ENCODE data around the gene VWA5A. TPM values are rescaled to one million over a fixed set of nuclear protein-coding genes. Genes with fewer than 3 reads are reported as not detected.

The VWA5A gene
- total RNA-seq, 1 experiment from 2014 or later = 3.1 TPM

DNA sequence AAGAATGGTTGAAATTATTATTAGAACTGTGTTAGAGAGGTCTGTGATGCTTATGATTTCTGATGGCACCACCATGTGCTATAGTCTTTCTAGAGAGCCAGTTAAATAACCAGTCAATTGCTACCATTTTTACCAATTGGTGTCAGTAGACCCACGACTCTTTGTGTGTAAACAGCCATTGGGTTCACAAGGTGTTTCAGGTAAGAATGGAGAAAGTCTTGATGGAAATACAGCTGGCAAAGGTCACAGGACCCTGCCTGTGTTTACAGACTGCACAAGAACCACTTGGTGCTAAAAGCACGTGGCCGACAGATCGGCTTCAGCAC lies 43.7 kb upstream of the VWA5A start:
- in situ Hi-C loops (cut with HindIII; ENCODE audit: low pct_unique_long_range_greater_than_20kb, low sequenced_read_pairs) = no loop called here
- POLR2A ChIA-PET = interaction anchor here (0.6 kb wide), 1 partner anchor 602 kb away, joined by 15 read pairs; the partner anchor contains the start of gene SPA17

DNA sequence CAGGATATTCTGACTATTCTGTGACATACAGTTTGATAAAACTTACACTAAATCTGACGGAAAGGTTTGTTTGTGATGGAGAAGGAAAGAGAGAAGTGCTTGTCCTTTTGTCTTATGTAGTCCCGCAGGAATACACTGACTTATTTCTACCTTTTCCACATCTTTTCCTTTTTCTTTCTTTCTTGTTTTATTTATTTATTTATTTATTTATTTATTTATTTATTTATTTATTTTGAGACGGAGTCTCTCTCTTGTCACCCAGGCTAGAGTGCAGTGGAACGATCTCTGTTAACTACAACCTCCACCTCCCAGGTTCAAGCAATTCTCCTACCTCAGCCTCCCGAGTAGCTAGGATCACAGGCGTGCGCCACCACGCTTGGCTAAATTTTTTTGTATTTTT lies 43.1 kb upstream of the VWA5A start:
- CTCF ChIA-PET = no interaction called here
- in situ Hi-C loops (cut with HindIII; ENCODE audit: low pct_unique_long_range_greater_than_20kb, low sequenced_read_pairs) = no loop called here

More for the DNA sequence above, 43.7 kb upstream of the VWA5A start:
- Histone ChIP-seq H3K27ac (ENCODE audit: low read length) (no peak overlapping the region), H3K4me3 (ENCODE audit: low read depth in 2 of 2, low read length in 2 of 2) (peak overlapping the region in 1 of 2 experiments; percentile 7; a peak in 1 of 4 replicates), H3K27me3 (ENCODE audit: control insufficient read depth, insufficient read depth, low read length) (peaks cover 7% of the 10 kb centered on the region), H3K9me3 (ENCODE audit: control insufficient read depth, insufficient read depth, low read depth, low read length) (no peaks in the 10 kb centered on the region), H3K36me3 (ENCODE audit: control insufficient read depth, insufficient read depth, low read length) (no peaks in the 10 kb centered on the region), H3K4me1 (ENCODE audit: control insufficient read depth, insufficient read depth, low read length) (no peaks in the 10 kb centered on the region)
- CTCF ChIA-PET = interaction anchor here (0.5 to 1.6 kb wide), 4 partner anchors 49 to 347 kb away, joined by 3 to 4 read pairs (median 3); no protein-coding TSS in a partner anchor
- intact Hi-C loops (cut with micrococcal nuclease; ENCODE audit: unreplicated experiment) = loop anchor here (1.0 to 10.0 kb wide), 4 partner anchors 123 to 516 kb away; partner anchors contain the start of gene OR8D2
- BruUV-seq (replicated peaks) = no TSS peak
- DNase-seq (ENCODE audit: low read depth, low spot score) = no peak
- no peak for ATAC-seq
- no peak for TF ChIP-seq TCF7L2 (IDR thresholded peaks at IDR 0.05; ENCODE audit: low read depth, low read length)
- TF ChIP-seq, protein P1, sequence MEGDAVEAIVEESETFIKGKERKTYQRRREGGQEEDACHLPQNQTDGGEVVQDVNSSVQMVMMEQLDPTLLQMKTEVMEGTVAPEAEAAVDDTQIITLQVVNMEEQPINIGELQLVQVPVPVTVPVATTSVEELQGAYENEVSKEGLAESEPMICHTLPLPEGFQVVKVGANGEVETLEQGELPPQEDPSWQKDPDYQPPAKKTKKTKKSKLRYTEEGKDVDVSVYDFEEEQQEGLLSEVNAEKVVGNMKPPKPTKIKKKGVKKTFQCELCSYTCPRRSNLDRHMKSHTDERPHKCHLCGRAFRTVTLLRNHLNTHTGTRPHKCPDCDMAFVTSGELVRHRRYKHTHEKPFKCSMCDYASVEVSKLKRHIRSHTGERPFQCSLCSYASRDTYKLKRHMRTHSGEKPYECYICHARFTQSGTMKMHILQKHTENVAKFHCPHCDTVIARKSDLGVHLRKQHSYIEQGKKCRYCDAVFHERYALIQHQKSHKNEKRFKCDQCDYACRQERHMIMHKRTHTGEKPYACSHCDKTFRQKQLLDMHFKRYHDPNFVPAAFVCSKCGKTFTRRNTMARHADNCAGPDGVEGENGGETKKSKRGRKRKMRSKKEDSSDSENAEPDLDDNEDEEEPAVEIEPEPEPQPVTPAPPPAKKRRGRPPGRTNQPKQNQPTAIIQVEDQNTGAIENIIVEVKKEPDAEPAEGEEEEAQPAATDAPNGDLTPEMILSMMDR (IDR thresholded peaks at IDR 0.05) = peak; percentile 74

More for the DNA sequence above, 43.1 kb upstream of the VWA5A start:
- intact Hi-C loops (cut with micrococcal nuclease; ENCODE audit: unreplicated experiment) = loop anchor here (5.0 to 10.0 kb wide), 2 partner anchors 253 to 515 kb away; partner anchors contain the start of gene OR8D2
- Histone ChIP-seq H3K36me3 (ENCODE audit: control insufficient read depth, insufficient read depth, low read length) (no peaks in the 10 kb centered on the region), H3K27ac (ENCODE audit: low read length) (no peak overlapping the region), H3K4me3 (ENCODE audit: low read depth in 2 of 2, low read length in 2 of 2) (no peak overlapping the region), H3K4me1 (ENCODE audit: control insufficient read depth, insufficient read depth, low read length) (no peaks in the 10 kb centered on the region), H3K9me3 (ENCODE audit: control insufficient read depth, insufficient read depth, low read depth, low read length) (no peaks in the 10 kb centered on the region), H3K27me3 (ENCODE audit: control insufficient read depth, insufficient read depth, low read length) (peaks cover 7% of the 10 kb centered on the region)
- TF ChIP-seq SIN3A (IDR thresholded peaks at IDR 0.05; ENCODE audit: borderline replicate concordance, insufficient read depth, low read depth, low read length) = no peak
- TF ChIP-seq TCF7L2 (IDR thresholded peaks at IDR 0.05; ENCODE audit: low read depth, low read length) = no peak
- TF ChIP-seq, protein P1 (IDR thresholded peaks at IDR 0.05) = no peak
- no peak for TF ChIP-seq POLR2AphosphoS5 (IDR thresholded peaks at IDR 0.05; ENCODE audit: low read depth, low read length)
- TF ChIP-seq, protein P2, sequence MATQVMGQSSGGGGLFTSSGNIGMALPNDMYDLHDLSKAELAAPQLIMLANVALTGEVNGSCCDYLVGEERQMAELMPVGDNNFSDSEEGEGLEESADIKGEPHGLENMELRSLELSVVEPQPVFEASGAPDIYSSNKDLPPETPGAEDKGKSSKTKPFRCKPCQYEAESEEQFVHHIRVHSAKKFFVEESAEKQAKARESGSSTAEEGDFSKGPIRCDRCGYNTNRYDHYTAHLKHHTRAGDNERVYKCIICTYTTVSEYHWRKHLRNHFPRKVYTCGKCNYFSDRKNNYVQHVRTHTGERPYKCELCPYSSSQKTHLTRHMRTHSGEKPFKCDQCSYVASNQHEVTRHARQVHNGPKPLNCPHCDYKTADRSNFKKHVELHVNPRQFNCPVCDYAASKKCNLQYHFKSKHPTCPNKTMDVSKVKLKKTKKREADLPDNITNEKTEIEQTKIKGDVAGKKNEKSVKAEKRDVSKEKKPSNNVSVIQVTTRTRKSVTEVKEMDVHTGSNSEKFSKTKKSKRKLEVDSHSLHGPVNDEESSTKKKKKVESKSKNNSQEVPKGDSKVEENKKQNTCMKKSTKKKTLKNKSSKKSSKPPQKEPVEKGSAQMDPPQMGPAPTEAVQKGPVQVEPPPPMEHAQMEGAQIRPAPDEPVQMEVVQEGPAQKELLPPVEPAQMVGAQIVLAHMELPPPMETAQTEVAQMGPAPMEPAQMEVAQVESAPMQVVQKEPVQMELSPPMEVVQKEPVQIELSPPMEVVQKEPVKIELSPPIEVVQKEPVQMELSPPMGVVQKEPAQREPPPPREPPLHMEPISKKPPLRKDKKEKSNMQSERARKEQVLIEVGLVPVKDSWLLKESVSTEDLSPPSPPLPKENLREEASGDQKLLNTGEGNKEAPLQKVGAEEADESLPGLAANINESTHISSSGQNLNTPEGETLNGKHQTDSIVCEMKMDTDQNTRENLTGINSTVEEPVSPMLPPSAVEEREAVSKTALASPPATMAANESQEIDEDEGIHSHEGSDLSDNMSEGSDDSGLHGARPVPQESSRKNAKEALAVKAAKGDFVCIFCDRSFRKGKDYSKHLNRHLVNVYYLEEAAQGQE (IDR thresholded peaks at IDR 0.05; ENCODE audit: insufficient read depth in 1 of 2, low read depth in 2 of 2, low read length in 1 of 2) = no peak
- no TSS peak for BruUV-seq (replicated peaks)
- POLR2A ChIA-PET = no interaction called here
- DNase-seq (ENCODE audit: low read depth, low spot score) (no peak), ATAC-seq (no peak)

Data from Panc1 (cell line).